Pancreas (tissue), 10 donors: ENCODE measurements around the gene C2CD3. TPM values are rescaled to one million over a fixed set of nuclear protein-coding genes. Genes with fewer than 3 reads are reported as not detected.

Experiments used
- ATAC-seq, 4 donors: fragments of 200-7000 bp; cut with Tn5 transposase; one replicate each; pipeline versions ENCODE4 v1.8.0 to v1.9.1; 2020; ENCODE audit warnings: mild to moderate bottlenecking in 4 of 4, moderate library complexity in 4 of 4
- DNase-seq, 6 donors: peaks; one replicate each; pipeline ENCODE4 v3.0.0-alpha.2; 2020
- FAIRE-seq: peaks from 2 replicates; lab custom pipeline; 2012; peaks lifted over from hg19 to GRCh38; lab: Jason Lieb, UNC
- H3K27ac ChIP-seq, 4 donors: fragments of 200-600 bp; sonication (generic); 1 replicate in 3 of 4; 2 replicates in 1 of 4; pipeline versions ENCODE4 v1.5.0 to v1.8.0; 2020
- H3K27me3 ChIP-seq, 4 donors: fragments of 200-600 bp; one replicate each; pipeline ENCODE4 v1.8.0; 2021
- H3K36me3 ChIP-seq, 3 donors: fragments of 200-600 bp; sonication (generic) in 1 of 3; one replicate each; pipeline versions ENCODE4 v1.5.0 to v1.8.0; 2020 to 2021
- H3K4me1 ChIP-seq, 3 donors: fragments of 200-600 bp; one replicate each; pipeline ENCODE4 v1.8.0; 2021
- H3K4me3 ChIP-seq, 4 donors: fragments of 200-600 bp; sonication (generic) in 2 of 4; one replicate each; pipeline versions ENCODE4 v1.5.0 to v1.8.0; 2020 to 2021
- H3K9me3 ChIP-seq, 4 donors: fragments of 200-600 bp; one replicate each; pipeline ENCODE4 v1.8.0; 2021
- WGBS, 2 donors: extraction: QIAGEN DNeasy Blood & Tissue Kit; methylation state at CpG; one replicate each; pipeline ENCODE4 v1.1.7; 2013; 5-methylcytosine and 5-hydroxymethylcytosine counted together
- intact Hi-C, 3 donors: fragments of 100-400 bp; cut with DNase I; formaldehyde crosslinking; loops; one replicate each; pipeline versions ENCODE4 v1.11.1 to v1.14.2; 2022
- polyA plus RNA-seq, 2 donors: library from polyadenylated mRNA; stranded (reverse); fragments of 200-250 nt; gene quantifications; one replicate each; pipeline ENCODE4 v1.2.3, GENCODE V29; 2013
- total RNA-seq, 6 donors: library from RNA; stranded (reverse); fragmentation: NEBNext Ultra II Directional in 4 of 6; extraction: Animal tissue kit (Norgen Biotek cat#: 25700) in 4 of 6; gene quantifications; one replicate each; pipeline versions ENCODE4 v1.2.1 to v1.2.4, GENCODE V29; 2021 to 2023
- TF ChIP-seq, protein P1 (sequence below), 4 donors: fragments of 200-600 bp; sonication (generic) in 3 of 4; IDR thresholded peaks; one replicate each; pipeline versions ENCODE4 v1.5.0 to v1.8.0; 2021; ENCODE audit warnings: antibody characterized with exemption in 4 of 4
- donor health status: healthy with polysubstance abuse.
- donor health status: DM: no; HTN: no; CAD: no; lungs with moderate emphysema.
- donor health status: DM: no; HTN: no; CAD: no.
- donor health status: control.
- donor health status: control.
- donor health status: Bipolar disorder and iron deficiency.
- donor health status: DM: yes; HTN: yes; CAD: no.
- donor health status: DM: no; HTN: no; CAD: no.
- donor health status: DM: no; HTN: no; CAD: no.
- donor health status: DM: yes; HTN: yes; CAD: no.

The C2CD3 gene
- total and polyA plus RNA-seq, 8 donors: 7.0 to 14.8 (median 8.7) TPM

GRCh38 chr11:74018331-74019005 is 152.3 kb downstream of the C2CD3 start:
- Histone ChIP-seq H3K27ac (peak overlapping the region; percentile 73 to 92 (median 83)), H3K27me3 (no peaks in the 10 kb centered on the region), H3K9me3 (no peaks in the 10 kb centered on the region), H3K36me3 (no peaks in the 10 kb centered on the region), H3K4me1 (peaks cover 11 to 21% (median 20%) of the 10 kb centered on the region in 3 donors), H3K4me3 (no peak overlapping the region)
- DNase-seq (peak; percentile 79 to 94 (median 92)), FAIRE-seq (no peak), ATAC-seq (peak; percentile 93 to 96 (median 96))
- 38 to 42% methylated on average over 9 of the region's 9 CpGs for WGBS, 2 donors
- TF ChIP-seq, protein P1, sequence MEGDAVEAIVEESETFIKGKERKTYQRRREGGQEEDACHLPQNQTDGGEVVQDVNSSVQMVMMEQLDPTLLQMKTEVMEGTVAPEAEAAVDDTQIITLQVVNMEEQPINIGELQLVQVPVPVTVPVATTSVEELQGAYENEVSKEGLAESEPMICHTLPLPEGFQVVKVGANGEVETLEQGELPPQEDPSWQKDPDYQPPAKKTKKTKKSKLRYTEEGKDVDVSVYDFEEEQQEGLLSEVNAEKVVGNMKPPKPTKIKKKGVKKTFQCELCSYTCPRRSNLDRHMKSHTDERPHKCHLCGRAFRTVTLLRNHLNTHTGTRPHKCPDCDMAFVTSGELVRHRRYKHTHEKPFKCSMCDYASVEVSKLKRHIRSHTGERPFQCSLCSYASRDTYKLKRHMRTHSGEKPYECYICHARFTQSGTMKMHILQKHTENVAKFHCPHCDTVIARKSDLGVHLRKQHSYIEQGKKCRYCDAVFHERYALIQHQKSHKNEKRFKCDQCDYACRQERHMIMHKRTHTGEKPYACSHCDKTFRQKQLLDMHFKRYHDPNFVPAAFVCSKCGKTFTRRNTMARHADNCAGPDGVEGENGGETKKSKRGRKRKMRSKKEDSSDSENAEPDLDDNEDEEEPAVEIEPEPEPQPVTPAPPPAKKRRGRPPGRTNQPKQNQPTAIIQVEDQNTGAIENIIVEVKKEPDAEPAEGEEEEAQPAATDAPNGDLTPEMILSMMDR (IDR thresholded peaks at IDR 0.05): no peak
- intact Hi-C loops: no loop called here

GRCh38 chr11:74017631-74018030 is 153.2 kb downstream of the C2CD3 start:
- 92 to 93% methylated on average over 3 of the region's 3 CpGs for WGBS, 2 donors

DNA sequence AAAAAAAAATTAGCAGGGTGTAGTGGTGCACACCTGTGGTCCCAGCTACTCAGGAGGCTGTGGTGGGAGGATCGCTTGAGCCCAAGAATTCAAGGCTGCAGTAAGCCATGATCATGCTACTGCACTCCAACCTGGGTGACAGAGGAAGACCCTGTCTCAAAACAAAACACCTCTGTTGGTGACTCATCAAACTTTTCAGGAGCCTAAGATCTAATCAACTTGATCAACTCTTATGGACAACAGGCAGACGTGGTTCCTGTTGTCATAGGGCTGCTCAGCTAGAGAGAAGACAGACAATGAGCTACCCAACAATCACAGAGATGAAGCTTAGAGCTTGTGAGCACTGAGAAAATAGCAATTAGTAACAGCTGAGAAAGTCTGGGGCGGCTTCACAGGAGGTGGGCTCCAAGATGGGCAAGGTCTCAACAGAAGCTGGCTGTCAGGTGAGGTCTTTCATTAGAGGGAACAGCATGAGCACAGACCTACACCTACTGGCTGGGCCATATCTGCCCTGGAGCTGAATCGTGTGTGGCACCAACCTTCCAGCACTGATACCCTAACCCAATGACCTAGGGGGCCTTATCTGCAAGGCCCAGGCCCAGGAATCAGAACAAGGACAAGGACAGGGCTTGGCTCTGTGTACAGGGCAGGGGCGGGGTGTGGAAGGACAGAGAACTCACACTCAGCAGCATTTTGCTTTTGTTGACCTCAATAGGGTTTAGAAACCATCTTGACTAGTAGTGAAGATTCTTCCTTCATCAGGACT is 154.7 kb downstream of the C2CD3 start:
- no peak for ATAC-seq
- no peak overlapping the region for H3K27ac ChIP-seq
- DNase-seq: no peak
- intact Hi-C loops: no loop called here
- TF ChIP-seq, protein P1 (IDR thresholded peaks at IDR 0.05): no peak
- peaks cover 11 to 21% (median 20%) of the 10 kb centered on the region in 3 donors for H3K4me1 ChIP-seq
- no peaks in the 10 kb centered on the region for H3K36me3 ChIP-seq
- H3K27me3 ChIP-seq: no peaks in the 10 kb centered on the region
- no peak overlapping the region for H3K4me3 ChIP-seq
- H3K9me3 ChIP-seq: no peaks in the 10 kb centered on the region
- WGBS, 2 donors: 86 to 89% methylated on average over 5 of the region's 5 CpGs
- no peak for FAIRE-seq

More at GRCh38 chr11:74017631-74018030, 153.2 kb downstream of the C2CD3 start:
- H3K36me3 ChIP-seq: no peaks in the 10 kb centered on the region
- ATAC-seq: no peak
- no peaks in the 10 kb centered on the region for H3K27me3 ChIP-seq
- peaks cover 11 to 21% (median 20%) of the 10 kb centered on the region in 3 donors for H3K4me1 ChIP-seq
- TF ChIP-seq, protein P1 (IDR thresholded peaks at IDR 0.05): no peak
- H3K9me3 ChIP-seq: no peaks in the 10 kb centered on the region
- intact Hi-C loops: no loop called here
- no peak overlapping the region for H3K4me3 ChIP-seq
- DNase-seq: no peak
- no peak for FAIRE-seq
- peak overlapping the region; percentile 30 to 92 (median 83) for H3K27ac ChIP-seq

GRCh38 chr11:74014880-74015279 is 155.9 kb downstream of the C2CD3 start:
- no peak for FAIRE-seq
- WGBS, 2 donors: 94 to 100% methylated on average over 2 of the region's 2 CpGs
- H3K27me3 ChIP-seq: no peaks in the 10 kb centered on the region
- TF ChIP-seq, protein P1 (IDR thresholded peaks at IDR 0.05): no peak
- H3K9me3 ChIP-seq: no peaks in the 10 kb centered on the region
- no peak for ATAC-seq
- DNase-seq: no peak
- peaks cover 11 to 21% (median 20%) of the 10 kb centered on the region in 3 donors for H3K4me1 ChIP-seq
- H3K36me3 ChIP-seq: no peaks in the 10 kb centered on the region
- no peak overlapping the region for H3K4me3 ChIP-seq
- no peak overlapping the region for H3K27ac ChIP-seq
- intact Hi-C loops: no loop called here
